Brain pericyte (primary cell): Measurements from ENCODE around the gene LCE1E.

Experiments used
- DNase-seq: peaks from one replicate; pipeline ENCODE4 v3.0.0-alpha.2; 2012; ENCODE audit warnings: low read depth, low spot score

The LCE1E gene, protein sequence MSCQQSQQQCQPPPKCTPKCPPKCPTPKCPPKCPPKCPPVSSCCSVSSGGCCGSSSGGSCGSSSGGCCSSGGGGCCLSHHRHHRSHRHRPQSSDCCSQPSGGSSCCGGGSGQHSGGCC

DNA sequence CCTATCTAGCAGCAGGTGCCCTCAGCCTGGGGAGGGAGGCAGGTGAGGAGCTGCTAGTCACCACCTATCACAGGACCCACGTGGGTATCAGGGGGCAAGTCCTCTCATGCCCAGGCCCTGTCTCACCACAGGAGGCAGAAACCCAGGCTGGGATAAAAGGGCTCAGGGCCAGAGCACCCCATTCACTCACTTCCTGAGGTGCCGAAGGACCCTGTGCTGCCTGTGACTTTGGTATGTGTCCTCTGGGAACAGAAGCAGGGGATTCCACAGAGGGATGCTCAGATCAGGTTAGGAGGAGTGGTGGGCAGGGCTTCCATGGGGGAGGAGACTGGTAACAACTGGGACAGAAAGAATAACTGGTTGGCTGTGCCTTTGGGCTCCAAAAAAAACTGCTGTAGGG, at the start of gene LCE1E:
LCE1E (plus strand) TSS at position 181 of the 400 bp plus-strand sequence. CDS start 1,043 bp downstream, outside the sequence.
- DNase-seq = no peak

DNA sequence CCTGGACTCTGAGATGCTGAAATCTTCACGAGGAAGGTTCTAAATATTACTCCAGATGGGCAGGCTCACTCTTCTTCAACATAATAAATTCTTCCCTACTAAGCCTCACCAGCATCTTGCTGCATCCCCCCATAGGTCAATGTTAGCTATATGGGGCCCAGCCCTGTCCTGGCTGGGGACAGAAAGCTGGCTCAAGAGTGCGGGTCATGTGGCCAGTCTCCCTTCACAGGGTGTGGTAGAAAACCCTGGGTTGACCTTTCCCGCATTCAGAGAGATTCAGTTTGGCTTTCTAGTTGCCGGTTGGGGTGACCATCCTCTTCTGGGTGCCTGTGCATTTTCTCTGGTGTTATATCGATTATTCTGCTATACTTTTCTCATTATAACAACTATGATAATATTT, 48.1 kb upstream of the LCE1E start:
- no peak for DNase-seq

GRCh38 chr1:152739841-152740240, 46.2 kb upstream of the LCE1E start:
- DNase-seq = no peak

DNA sequence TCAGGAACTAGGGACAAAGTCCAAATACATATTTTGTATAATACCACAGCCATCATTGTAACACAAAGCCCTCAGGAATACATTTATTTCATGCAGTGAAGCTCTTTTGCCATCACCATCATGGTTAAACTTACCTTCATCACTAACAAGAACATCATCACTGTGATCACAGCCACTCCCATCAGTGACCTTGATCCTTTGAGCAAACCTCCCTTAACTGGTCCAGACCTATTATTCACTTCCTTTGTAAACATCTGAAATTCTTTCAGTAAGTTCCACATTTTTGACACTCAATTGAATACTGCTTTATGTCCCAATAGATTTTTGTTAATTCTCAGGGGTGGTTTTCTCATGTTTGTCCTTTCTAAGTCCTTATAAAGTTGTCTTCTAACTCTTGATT, 44.4 kb upstream of the LCE1E start:
- no peak for DNase-seq

GRCh38 chr1:152743371-152744145, 42.5 kb upstream of the LCE1E start:
- no peak for DNase-seq

DNA sequence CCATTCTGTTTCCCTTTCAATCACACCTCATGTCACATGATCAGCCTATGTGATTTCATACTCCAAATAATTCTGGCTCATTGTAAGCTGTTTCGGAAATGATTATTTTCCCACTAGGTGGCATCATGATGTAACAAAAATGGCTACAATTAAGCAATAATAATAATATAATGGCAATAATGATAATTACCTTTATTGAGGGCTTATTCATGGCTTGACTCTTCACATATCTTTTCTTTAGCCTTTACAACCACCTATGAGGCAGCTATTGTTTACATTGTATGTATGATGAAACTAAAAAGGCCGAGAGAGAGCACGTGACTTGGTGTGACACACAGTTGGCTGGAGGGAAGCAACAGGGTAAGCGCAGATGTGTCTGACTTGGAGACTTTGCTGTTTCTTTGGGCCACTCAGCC, 40.8 kb upstream of the LCE1E start:
- DNase-seq = no peak

DNA sequence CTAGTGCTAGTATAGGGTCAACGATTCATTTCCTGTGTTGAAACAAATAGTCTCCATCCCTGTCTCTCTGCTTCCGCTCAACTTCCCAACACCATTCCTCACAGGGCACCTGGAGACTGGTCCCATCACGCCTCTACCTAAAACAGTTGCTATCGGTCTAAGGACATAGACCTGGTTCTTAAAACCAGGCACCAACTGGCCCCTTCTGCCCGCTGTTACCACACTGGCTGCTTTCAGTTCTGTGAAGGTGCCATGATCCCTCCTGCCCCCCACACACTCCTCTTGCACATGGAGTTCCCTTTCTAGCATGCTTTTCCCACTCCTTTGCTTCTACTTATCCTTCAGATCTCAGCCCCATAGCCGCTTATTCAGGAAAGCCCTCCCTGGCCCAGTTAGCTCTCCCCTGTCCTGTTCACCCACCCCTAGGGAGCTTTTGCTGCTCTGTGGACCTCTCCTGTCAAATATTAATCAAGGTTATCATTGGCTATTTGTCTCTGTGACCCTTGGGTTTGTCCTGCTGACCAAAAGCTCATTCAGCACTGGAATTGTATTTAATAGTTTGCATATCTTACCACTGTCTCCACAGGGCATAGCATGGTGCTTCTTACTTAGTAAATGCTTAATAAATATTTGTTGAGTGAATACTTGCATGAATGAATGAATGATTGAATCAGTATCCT, 40.2 kb upstream of the LCE1E start:
- DNase-seq = no peak

DNA sequence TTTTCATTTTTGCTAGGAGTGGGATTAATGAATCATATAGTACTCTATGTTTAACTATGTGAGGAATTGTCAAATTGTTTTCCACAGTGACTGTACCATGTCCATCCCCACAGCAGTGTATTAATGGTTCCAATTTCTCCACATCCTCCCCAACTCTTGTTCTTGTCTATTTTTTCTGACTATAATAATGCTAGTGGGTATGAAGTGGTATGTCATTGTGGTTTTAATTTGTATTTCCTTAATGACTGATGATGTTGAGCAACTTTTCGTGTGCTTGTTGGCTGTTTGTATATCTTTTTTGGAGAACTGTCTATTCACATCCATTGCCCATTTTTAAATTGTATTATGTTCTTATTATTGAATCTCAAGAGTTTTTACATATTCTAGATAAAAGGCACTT, 38.2 kb upstream of the LCE1E start:
- DNase-seq = no peak

DNA sequence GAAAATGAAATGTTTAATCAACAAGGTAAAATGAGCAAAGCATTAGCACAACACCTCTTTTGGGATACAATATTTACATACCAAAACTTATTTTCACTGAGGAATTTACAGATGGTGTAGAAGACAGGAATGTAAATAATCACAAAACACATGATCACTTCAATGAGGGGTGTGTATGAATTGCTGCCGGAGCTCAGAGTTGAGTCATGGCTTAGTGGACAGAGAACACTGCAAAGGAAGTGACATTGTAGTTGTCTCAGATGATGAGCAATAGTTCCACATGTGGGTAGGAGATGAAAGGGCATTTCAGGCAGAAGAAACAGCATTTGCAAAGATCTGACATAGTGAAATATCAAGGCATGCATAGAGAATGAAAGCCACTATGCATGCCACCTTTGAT, 33.8 kb upstream of the LCE1E start:
- no peak for DNase-seq

DNA sequence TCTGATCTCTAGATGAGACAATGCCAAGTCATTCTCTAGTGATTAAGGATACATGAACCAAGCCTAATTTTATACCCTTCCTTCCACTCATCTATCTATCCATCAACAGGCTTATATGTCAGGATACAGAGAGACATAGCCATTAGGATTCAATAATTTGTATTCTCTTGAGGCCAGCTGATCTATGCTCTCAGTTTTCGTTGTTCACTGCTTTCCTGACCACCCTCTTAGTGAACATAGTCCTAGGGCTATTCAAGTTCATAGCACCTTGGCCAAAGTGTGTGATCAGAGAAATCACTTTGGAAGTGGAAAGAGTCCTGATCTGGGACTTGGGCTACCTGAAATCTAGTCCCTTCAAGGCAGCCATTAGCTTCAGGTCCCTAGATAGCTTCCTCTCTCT, 32.5 kb upstream of the LCE1E start:
- DNase-seq = no peak

GRCh38 chr1:152756872-152757271, 29.2 kb upstream of the LCE1E start:
- no peak for DNase-seq

GRCh38 chr1:152757747-152758146, 28.3 kb upstream of the LCE1E start, which contains the start of gene KPRP:
TSS of gene KPRP (plus strand) at chr1:152758025. CDS start at chr1:152759589, 1,564 bp downstream.
- no peak for DNase-seq

GRCh38 chr1:152758636-152759035, 27.4 kb upstream of the LCE1E start:
- no peak for DNase-seq

- no peak for DNase-seq
These were observed 26.4 kb upstream of the LCE1E start for GRCh38 chr1:152759453-152760173.

DNA sequence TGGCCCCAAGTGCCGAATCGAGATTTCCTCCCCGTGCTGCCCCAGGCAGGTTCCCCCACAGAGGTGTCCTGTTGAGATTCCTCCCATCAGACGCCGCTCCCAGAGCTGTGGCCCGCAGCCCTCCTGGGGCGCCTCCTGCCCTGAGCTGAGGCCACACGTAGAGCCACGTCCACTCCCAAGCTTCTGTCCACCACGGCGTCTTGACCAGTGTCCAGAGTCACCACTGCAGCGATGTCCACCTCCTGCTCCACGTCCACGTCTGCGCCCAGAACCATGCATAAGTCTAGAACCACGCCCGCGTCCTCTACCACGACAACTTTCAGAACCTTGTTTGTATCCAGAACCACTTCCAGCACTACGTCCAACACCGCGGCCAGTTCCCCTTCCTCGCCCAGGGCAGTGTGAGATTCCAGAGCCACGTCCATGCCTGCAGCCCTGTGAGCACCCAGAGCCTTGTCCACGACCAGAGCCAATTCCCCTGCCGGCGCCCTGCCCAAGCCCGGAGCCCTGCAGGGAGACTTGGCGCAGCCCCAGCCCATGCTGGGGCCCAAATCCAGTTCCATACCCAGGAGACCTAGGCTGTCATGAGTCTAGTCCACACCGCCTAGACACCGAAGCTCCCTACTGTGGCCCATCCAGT, 25.4 kb upstream of the LCE1E start:
- DNase-seq = no peak

DNA sequence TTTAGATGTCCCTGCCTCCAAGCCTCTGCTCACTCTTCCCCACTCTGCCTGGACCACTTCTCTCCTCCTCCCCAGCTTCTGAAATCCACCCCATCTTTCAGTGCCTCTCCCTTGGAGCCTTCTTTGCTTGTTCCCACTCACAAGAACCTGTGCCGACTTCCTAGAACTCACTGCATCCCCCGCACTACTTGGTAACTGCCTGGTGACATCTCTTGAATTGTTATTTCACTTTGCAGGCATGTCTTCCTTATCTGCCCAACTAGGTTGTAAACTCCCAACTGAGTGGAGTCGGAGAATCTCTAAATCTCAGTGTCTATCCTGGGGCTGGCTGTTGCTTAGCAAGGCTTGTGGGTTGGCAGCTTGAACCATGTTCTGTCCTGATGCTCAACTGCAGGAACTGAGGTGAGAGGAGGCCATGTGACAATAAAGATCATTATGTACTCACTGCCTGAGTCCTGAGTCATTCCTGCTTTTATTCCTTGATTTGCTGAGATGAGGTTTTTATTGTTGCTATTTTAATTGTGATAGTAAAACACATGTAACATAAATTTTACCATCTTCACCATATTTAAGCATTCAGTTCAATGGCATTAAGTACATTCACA, 24.3 kb upstream of the LCE1E start:
- no peak for DNase-seq

- DNase-seq = no peak
These were observed 17.1 kb upstream of the LCE1E start for GRCh38 chr1:152768847-152769533.

GRCh38 chr1:152770411-152770810, 15.6 kb upstream of the LCE1E start:
- DNase-seq = no peak

DNA sequence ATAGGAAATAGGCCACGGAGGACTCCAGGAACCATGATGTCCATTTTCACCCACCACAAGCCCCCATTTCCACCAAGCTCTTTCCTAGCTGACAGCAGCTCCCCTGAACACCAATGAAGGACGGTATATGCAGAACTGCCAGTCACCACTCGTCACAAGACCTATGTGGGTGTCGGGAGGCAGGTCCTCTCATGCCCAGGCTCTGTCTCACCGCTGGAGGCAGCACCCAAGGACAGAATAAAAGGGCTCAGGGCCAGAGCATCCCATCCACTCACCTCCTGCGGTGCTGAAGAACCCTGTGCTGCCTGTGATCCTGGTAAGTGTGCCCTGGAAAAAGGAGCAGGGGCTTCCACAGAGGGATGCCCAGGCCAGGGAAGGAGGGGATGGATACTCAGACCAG, 11.2 kb upstream of the LCE1E start, which contains the start of gene LCE1F:
LCE1F (plus strand) TSS at position 266 of the 400 bp plus-strand sequence. CDS start 1,232 bp downstream, outside the sequence.
- DNase-seq = no peak

DNA sequence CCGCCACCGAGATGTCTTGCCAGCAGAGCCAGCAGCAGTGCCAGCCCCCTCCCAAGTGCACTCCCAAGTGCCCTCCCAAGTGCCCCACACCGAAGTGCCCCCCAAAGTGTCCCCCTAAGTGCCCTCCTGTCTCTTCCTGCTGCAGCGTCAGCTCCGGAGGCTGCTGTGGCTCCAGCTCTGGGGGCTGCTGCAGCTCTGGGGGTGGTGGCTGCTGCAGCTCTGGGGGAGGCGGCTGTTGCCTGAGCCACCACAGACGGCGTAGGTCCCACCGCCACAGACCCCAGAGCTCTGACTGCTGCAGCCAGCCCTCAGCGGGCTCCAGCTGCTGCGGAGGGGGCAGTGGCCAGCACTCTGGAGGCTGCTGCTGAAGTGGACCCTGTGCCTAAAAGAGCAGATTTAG, 9.7 kb upstream of the LCE1E start:
- no peak for DNase-seq
